GM19328 (cell line): ENCODE results near the gene ZDHHC20.

ENCODE experiments used
- ATAC-seq: cut with Tn5 transposase; IDR thresholded peaks from one replicate; pipeline ENCODE4 v1.9.1; 2021; ENCODE audit warnings: mild to moderate bottlenecking, moderate library complexity; ENCODE audit not compliant: unreplicated experiment

The ZDHHC20 gene

GRCh38 chr13:21364357-21364756 lies 94.7 kb downstream of the ZDHHC20 start:
- no peak for ATAC-seq

- ATAC-seq, result no peak
These were observed 96.4 kb downstream of the ZDHHC20 start for GRCh38 chr13:21362741-21363140.

- ATAC-seq, result no peak
These were observed 97.4 kb downstream of the ZDHHC20 start for GRCh38 chr13:21361706-21362105.

- no peak for ATAC-seq
These were observed 98.0 kb downstream of the ZDHHC20 start for GRCh38 chr13:21361123-21361522.

GRCh38 chr13:21360463-21360862 lies 98.6 kb downstream of the ZDHHC20 start:
- ATAC-seq, result no peak

- ATAC-seq, result no peak
These were observed 99.2 kb downstream of the ZDHHC20 start for GRCh38 chr13:21359855-21360254.

- ATAC-seq, result no peak
These were observed 103.8 kb downstream of the ZDHHC20 start for GRCh38 chr13:21355304-21355703.

GRCh38 chr13:21354721-21355120 lies 104.4 kb downstream of the ZDHHC20 start:
- no peak for ATAC-seq

GRCh38 chr13:21348488-21349120 lies 110.5 kb downstream of the ZDHHC20 start:
- ATAC-seq, result no peak

GRCh38 chr13:21347753-21348318 lies 111.3 kb downstream of the ZDHHC20 start:
- no peak for ATAC-seq

- ATAC-seq, result peak; percentile 60
These were observed 114.4 kb downstream of the ZDHHC20 start for GRCh38 chr13:21344662-21345176.

GRCh38 chr13:21343659-21344058 lies 115.4 kb downstream of the ZDHHC20 start:
- no peak for ATAC-seq

GRCh38 chr13:21342699-21343442 lies 116.2 kb downstream of the ZDHHC20 start:
- no peak for ATAC-seq

GRCh38 chr13:21341637-21342422 lies 117.3 kb downstream of the ZDHHC20 start:
- ATAC-seq, result no peak

GRCh38 chr13:21338639-21339278 lies 120.3 kb downstream of the ZDHHC20 start:
- no peak for ATAC-seq

- no peak for ATAC-seq
These were observed 120.9 kb downstream of the ZDHHC20 start for GRCh38 chr13:21338156-21338555.

GRCh38 chr13:21336609-21337349 lies 122.3 kb downstream of the ZDHHC20 start:
- ATAC-seq, result no peak

GRCh38 chr13:21333186-21333585 lies 125.9 kb downstream of the ZDHHC20 start:
- no peak for ATAC-seq

GRCh38 chr13:21330126-21330861 lies 128.8 kb downstream of the ZDHHC20 start:
- ATAC-seq, result peak; percentile 74
